Right atrium auricular region (tissue), 2 donors: ENCODE measurements around the gene PSME2. TPM values are rescaled to one million over a fixed set of nuclear protein-coding genes. Genes with fewer than 3 reads are reported as not detected.

Experiments
- DNase-seq: peaks from one replicate; pipeline ENCODE4 v3.0.0-alpha.2; 2019; ENCODE audit warnings: low spot score
- H3K27ac ChIP-seq, 2 donors: fragments of 200-600 bp; sonication (generic); 1 replicate in 1 of 2; 2 replicates in 1 of 2; pipeline ENCODE4 v1.5.1; 2016 to 2019
- H3K27me3 ChIP-seq, 2 donors: fragments of 200-600 bp; sonication (generic); one replicate each; pipeline versions ENCODE4 v1.5.1 to v1.6.0; 2017 to 2019
- H3K36me3 ChIP-seq: fragments of 200-600 bp; sonication (generic); one replicate; pipeline ENCODE4 v1.5.1; 2016
- H3K4me1 ChIP-seq, 2 donors: fragments of 200-600 bp; sonication (generic); one replicate each; pipeline versions ENCODE4 v1.5.1 to v1.6.0; 2017 to 2019
- H3K4me3 ChIP-seq, 2 donors: fragments of 200-600 bp; sonication (generic); 1 replicate in 1 of 2; 2 replicates in 1 of 2; pipeline ENCODE4 v1.5.1; 2017 to 2019; ENCODE audit warnings: mild to moderate bottlenecking in 1 of 2, moderate library complexity in 1 of 2
- H3K9me3 ChIP-seq, 2 donors: fragments of 200-600 bp; sonication (generic); one replicate each; pipeline ENCODE4 v1.5.1; 2019
- CTCF ChIP-seq, 2 donors: fragments of 200-600 bp; sonication (generic); IDR thresholded peaks; one replicate each; pipeline ENCODE4 v1.5.1; 2019; ENCODE audit warnings: antibody characterized with exemption in 2 of 2
- total RNA-seq, 2 donors: library from RNA; depleted of rRNA; stranded (reverse); fragments of >200 nt; gene quantifications; one replicate each; pipeline ENCODE4 v1.1.0, GENCODE V29; 2016

Gene PSME2
- total RNA-seq, 2 donors from 2014 or later = 23.1 to 40.6 TPM

- Histone ChIP-seq H3K36me3 (peaks cover 4% of the 10 kb centered on the region), H3K27me3 (no peaks in the 10 kb centered on the region), H3K9me3 (no peaks in the 10 kb centered on the region), H3K4me3 (peak overlapping the region; percentile 39), H3K27ac (peak overlapping the region; percentile 86 to 94), H3K4me1 (peaks cover 0 to 48% of the 10 kb centered on the region in 2 donors)
- no peak for DNase-seq
- TF ChIP-seq CTCF (IDR thresholded peaks at IDR 0.05) = no peak
Measured at GRCh38 chr14:24132976-24133375, 13.4 kb downstream of the PSME2 start.

- Histone ChIP-seq H3K4me3 (peak overlapping the region; percentile 39), H3K9me3 (no peaks in the 10 kb centered on the region), H3K27me3 (no peaks in the 10 kb centered on the region), H3K27ac (peak overlapping the region; percentile 86 to 94), H3K4me1 (peaks cover 0 to 44% of the 10 kb centered on the region in 2 donors), H3K36me3 (no peaks in the 10 kb centered on the region)
- no peak for DNase-seq
- no peak for TF ChIP-seq CTCF (IDR thresholded peaks at IDR 0.05)
Measured at GRCh38 chr14:24132061-24132685, 14.2 kb downstream of the PSME2 start.

- no peaks in the 10 kb centered on the region for H3K36me3 ChIP-seq
- no peaks in the 10 kb centered on the region for H3K27me3 ChIP-seq
- TF ChIP-seq CTCF (IDR thresholded peaks at IDR 0.05) = no peak
- H3K27ac ChIP-seq = peak overlapping the region; percentile 86 to 94
- peaks cover 0 to 38% of the 10 kb centered on the region in 2 donors for H3K4me1 ChIP-seq
- DNase-seq = no peak
- peak overlapping the region; percentile 39 for H3K4me3 ChIP-seq
- no peaks in the 10 kb centered on the region for H3K9me3 ChIP-seq
Measured at GRCh38 chr14:24131549-24131966, 14.9 kb downstream of the PSME2 start.

- DNase-seq = no peak
- H3K9me3 ChIP-seq = no peaks in the 10 kb centered on the region
- H3K27me3 ChIP-seq = no peaks in the 10 kb centered on the region
- no peaks in the 10 kb centered on the region for H3K36me3 ChIP-seq
- TF ChIP-seq CTCF (IDR thresholded peaks at IDR 0.05) = no peak
- peak overlapping the region; percentile 39 for H3K4me3 ChIP-seq
- peak overlapping the region; percentile 86 to 94 for H3K27ac ChIP-seq
- peaks cover 0 to 35% of the 10 kb centered on the region in 2 donors for H3K4me1 ChIP-seq
Measured at GRCh38 chr14:24130717-24131548, 15.5 kb downstream of the PSME2 start.

- Histone ChIP-seq H3K36me3 (no peaks in the 10 kb centered on the region), H3K4me1 (peaks cover 0 to 31% of the 10 kb centered on the region in 2 donors), H3K9me3 (no peaks in the 10 kb centered on the region), H3K4me3 (peak within 1 kb of the TSS; percentile 39), H3K27me3 (no peaks in the 10 kb centered on the region), H3K27ac (peak within 1 kb of the TSS; percentile 86 to 94)
- no peak for TF ChIP-seq CTCF (IDR thresholded peaks at IDR 0.05)
- DNase-seq = no peak
Measured at GRCh38 chr14:24130380-24130716, 16.1 kb downstream of the PSME2 start, which contains the start of gene FITM1. TSS of gene FITM1 (plus strand) at chr14:24130659. CDS start at chr14:24131564, 905 bp downstream.
